Colon (tissue), 2 donors: ENCODE results near the gene HTR2A.

Experiments used
- FAIRE-seq: peaks from 2 replicates; lab custom pipeline; 2012; peaks lifted over from hg19 to GRCh38; lab: Jason Lieb, UNC
- donor health status: control.
- donor health status: control.

Gene HTR2A

GRCh38 chr13:46896341-46897137 is at the start of gene HTR2A:
HTR2A (minus strand) TSS chr13:46897053; CDS start chr13:46895906, 1,147 bp downstream.
- no peak for FAIRE-seq

- no peak for FAIRE-seq
Measured at GRCh38 chr13:46936525-46936924, 39.7 kb upstream of the HTR2A start.

GRCh38 chr13:46934749-46935148 is 37.9 kb upstream of the HTR2A start:
- FAIRE-seq, result no peak

GRCh38 chr13:46926916-46927590 is 30.2 kb upstream of the HTR2A start:
- FAIRE-seq, result no peak

GRCh38 chr13:46925486-46925885 is 28.6 kb upstream of the HTR2A start:
- no peak for FAIRE-seq

GRCh38 chr13:46914341-46914740 is 17.5 kb upstream of the HTR2A start:
- FAIRE-seq, result no peak

GRCh38 chr13:46913757-46914156 is 16.9 kb upstream of the HTR2A start:
- FAIRE-seq, result no peak

- no peak for FAIRE-seq
Measured at GRCh38 chr13:46909042-46909441, 12.2 kb upstream of the HTR2A start.

GRCh38 chr13:46908501-46908900 is 11.6 kb upstream of the HTR2A start:
- FAIRE-seq, result no peak

- no peak for FAIRE-seq
Measured at GRCh38 chr13:46906405-46906804, 9.6 kb upstream of the HTR2A start.

GRCh38 chr13:46905249-46905648 is 8.4 kb upstream of the HTR2A start:
- no peak for FAIRE-seq

GRCh38 chr13:46903748-46904147 is 6.9 kb upstream of the HTR2A start:
- FAIRE-seq, result no peak

GRCh38 chr13:46901721-46902120 is 4.9 kb upstream of the HTR2A start:
- FAIRE-seq, result no peak

GRCh38 chr13:46899801-46900200 is 2.9 kb upstream of the HTR2A start:
- FAIRE-seq, result no peak

GRCh38 chr13:46895381-46895780 is 1.5 kb downstream of the HTR2A start:
- FAIRE-seq, result no peak

GRCh38 chr13:46894568-46894967 is 2.3 kb downstream of the HTR2A start:
- no peak for FAIRE-seq

- no peak for FAIRE-seq
Measured at GRCh38 chr13:46893798-46894560, 2.9 kb downstream of the HTR2A start.

GRCh38 chr13:46893221-46893740 is 3.6 kb downstream of the HTR2A start:
- FAIRE-seq, result no peak

GRCh38 chr13:46885018-46885417 is 11.8 kb downstream of the HTR2A start:
- FAIRE-seq, result no peak

GRCh38 chr13:46884531-46884930 is 12.3 kb downstream of the HTR2A start:
- no peak for FAIRE-seq

GRCh38 chr13:46881621-46882020 is 15.2 kb downstream of the HTR2A start:
- no peak for FAIRE-seq

GRCh38 chr13:46874006-46874405 is 22.8 kb downstream of the HTR2A start:
- no peak for FAIRE-seq

- FAIRE-seq, result no peak
Measured at GRCh38 chr13:46871557-46871956, 25.3 kb downstream of the HTR2A start.
